Mesenchymal stem cell (in vitro differentiated cells and primary cell): ENCODE results near the gene PARP16.

ENCODE experiments used
- DNase-seq: peaks from one replicate; pipeline ENCODE4 v3.0.0-alpha.2; 2013
- H2AFZ ChIP-seq: one replicate; pipeline ENCODE4 v1.6.1; 2013; ENCODE audit warnings: low read depth, mild to moderate bottlenecking, control low read depth, inconsistent platforms, low read length, moderate library complexity
- H2AK5ac ChIP-seq: 2 replicates; pipeline ENCODE4 v1.6.1; 2013; ENCODE audit warnings: low read length, moderate library complexity, mild to moderate bottlenecking, inconsistent platforms; ENCODE audit not compliant: severe bottlenecking
- H2BK120ac ChIP-seq: one replicate; pipeline ENCODE4 v1.6.1; 2013; ENCODE audit warnings: low read depth, mild to moderate bottlenecking, inconsistent platforms, low read length, moderate library complexity
- H2BK12ac ChIP-seq, 2 experiments: one replicate each; pipeline ENCODE4 v1.6.1; 2013; ENCODE audit warnings: inconsistent platforms in 2 of 2, low read length in 2 of 2, mild to moderate bottlenecking in 2 of 2, moderate library complexity in 2 of 2, control low read depth in 1 of 2
- H2BK15ac ChIP-seq: one replicate; pipeline ENCODE4 v1.6.1; 2013; ENCODE audit warnings: mild to moderate bottlenecking, low read depth, inconsistent platforms; ENCODE audit not compliant: poor library complexity, severe bottlenecking
- H2BK5ac ChIP-seq: 2 replicates; pipeline ENCODE4 v1.6.1; 2013; ENCODE audit warnings: low read depth, mild to moderate bottlenecking, low read length, control low read depth, inconsistent platforms; ENCODE audit not compliant: poor library complexity, severe bottlenecking
- H3K14ac ChIP-seq, 2 experiments: one replicate each; pipeline ENCODE4 v1.6.1; 2013; ENCODE audit warnings: inconsistent platforms in 2 of 2, low read length in 2 of 2, control low read depth in 1 of 2, mild to moderate bottlenecking in 1 of 2, moderate library complexity in 1 of 2
- H3K18ac ChIP-seq, 2 experiments: one replicate each; pipeline ENCODE4 v1.6.1; 2013; ENCODE audit warnings: inconsistent platforms in 2 of 2, low read length in 2 of 2, control low read depth in 1 of 2, low read depth in 1 of 2, mild to moderate bottlenecking in 1 of 2
- H3K23ac ChIP-seq, 2 experiments: one replicate each; pipeline ENCODE4 v1.6.1; 2013; ENCODE audit warnings: inconsistent platforms in 2 of 2, low read length in 2 of 2, mild to moderate bottlenecking in 2 of 2, moderate library complexity in 2 of 2, control low read depth in 1 of 2
- H3K27ac ChIP-seq: 2 replicates; pipeline ENCODE4 v1.5.1; 2013; ENCODE audit warnings: mild to moderate bottlenecking, moderate library complexity, low read length, control low read depth, inconsistent platforms; ENCODE audit not compliant: poor library complexity, severe bottlenecking
- H3K27me3 ChIP-seq, 2 experiments: 2 replicates each; pipeline versions ENCODE4 v1.6.1 to v1.7.0; 2013; ENCODE audit warnings: low read length in 2 of 2, mild to moderate bottlenecking in 2 of 2, moderate library complexity in 2 of 2, control low read depth in 1 of 2, inconsistent platforms in 1 of 2; ENCODE audit not compliant: control insufficient read depth in 1 of 2, insufficient read depth in 1 of 2
- H3K36me3 ChIP-seq, 2 experiments: 2 replicates each; pipeline versions ENCODE4 v1.6.1 to v1.7.0; 2013; ENCODE audit warnings: low read length in 2 of 2, control low read depth in 1 of 2, inconsistent platforms in 1 of 2, low read depth in 1 of 2, mild to moderate bottlenecking in 1 of 2; ENCODE audit not compliant: insufficient read depth in 2 of 2, control insufficient read depth in 1 of 2
- H3K4ac ChIP-seq, 2 experiments: one replicate each; pipeline ENCODE4 v1.6.1; 2013; ENCODE audit warnings: inconsistent platforms in 2 of 2, low read length in 2 of 2, mild to moderate bottlenecking in 2 of 2, moderate library complexity in 2 of 2, control low read depth in 1 of 2, low read depth in 1 of 2
- H3K4me1 ChIP-seq: 2 replicates; pipeline ENCODE4 v1.6.1; 2013; ENCODE audit warnings: low read depth, low read length, control low read depth; ENCODE audit not compliant: control insufficient read depth, insufficient read depth
- H3K4me2 ChIP-seq: 2 replicates; pipeline ENCODE4 v1.6.1; 2013; ENCODE audit warnings: low read length, mild to moderate bottlenecking, inconsistent platforms; ENCODE audit not compliant: poor library complexity, severe bottlenecking
- H3K4me3 ChIP-seq, 2 experiments: 2 replicates each; pipeline versions ENCODE4 v1.5.1 to v1.7.0; 2013; ENCODE audit warnings: low read length in 2 of 2, mild to moderate bottlenecking in 2 of 2, control low read depth in 1 of 2, low read depth in 1 of 2; ENCODE audit not compliant: insufficient read depth in 1 of 2
- H3K79me1 ChIP-seq: replicated peaks from 2 replicates; pipeline ENCODE4 v1.6.1; 2013; ENCODE audit warnings: mild to moderate bottlenecking, control low read depth, low read length, inconsistent platforms; ENCODE audit not compliant: poor library complexity, severe bottlenecking
- H3K9ac ChIP-seq: 2 replicates; pipeline ENCODE4 v1.7.0; 2013; ENCODE audit warnings: mild to moderate bottlenecking, low read length, moderate library complexity
- H3K9me3 ChIP-seq: 2 replicates; pipeline ENCODE4 v1.7.0; 2013; ENCODE audit warnings: mild to moderate bottlenecking, low read length; ENCODE audit not compliant: control insufficient read depth
- H4K8ac ChIP-seq: one replicate; pipeline ENCODE4 v1.6.1; 2013; ENCODE audit warnings: inconsistent platforms, mild to moderate bottlenecking, low read length, moderate library complexity
- H4K91ac ChIP-seq: one replicate; pipeline ENCODE4 v1.6.1; 2013; ENCODE audit warnings: mild to moderate bottlenecking, low read length, inconsistent platforms
- WGBS: methylation state at CpG from one replicate; pipeline ENCODE4 v1.1.7; 2013; ENCODE audit warnings: mixed read lengths; 5-methylcytosine and 5-hydroxymethylcytosine counted together

The PARP16 gene

DNA sequence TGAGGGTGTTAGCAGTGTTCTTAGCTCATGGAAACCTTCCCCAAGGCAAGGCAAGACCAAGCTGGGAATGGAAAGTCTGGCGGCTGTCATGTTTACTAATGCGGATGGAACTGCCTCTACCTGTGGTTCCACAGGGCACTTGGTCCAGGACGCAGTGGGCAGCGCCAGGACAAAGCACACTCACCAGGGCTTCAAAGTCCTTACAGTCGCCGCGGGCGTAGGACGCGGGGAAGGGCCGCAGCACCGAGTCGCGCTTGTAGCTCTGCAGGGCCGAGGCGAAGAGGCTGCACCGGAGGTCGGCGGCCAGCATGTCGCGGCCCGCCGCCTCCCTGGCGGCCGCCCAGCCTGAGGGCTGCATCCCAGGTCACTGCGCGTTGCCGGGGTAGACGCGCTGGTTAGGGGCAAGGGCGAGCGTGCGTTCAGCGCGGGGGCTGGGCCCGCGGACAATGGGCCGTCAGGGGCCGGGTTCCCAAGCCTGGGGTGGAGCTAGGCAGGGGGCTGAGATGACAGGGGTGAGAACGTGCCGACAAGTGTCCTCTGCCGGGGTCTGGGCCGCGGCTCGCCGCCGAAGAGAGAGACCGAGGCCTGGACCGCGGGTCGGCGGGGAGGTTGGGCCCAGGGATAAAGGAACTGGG is 497 bp downstream of the PARP16 start:
- peak overlapping the region in 1 of 2 experiments; percentile 94 for H3K14ac ChIP-seq
- no peaks in the 10 kb centered on the region for H3K36me3 ChIP-seq
- peaks cover 19% of the 10 kb centered on the region for H3K79me1 ChIP-seq
- under 1% methylated on average over 51 of the region's 52 CpGs for WGBS
- no peak overlapping the region for H3K27ac ChIP-seq
- peak overlapping the region; percentile 12 for H2BK120ac ChIP-seq
- H3K18ac ChIP-seq, result peak overlapping the region; percentile 80 to 86
- peak overlapping the region; percentile 39 to 85 for H3K4ac ChIP-seq
- peak overlapping the region; percentile 69 to 81 for H3K4me3 ChIP-seq
- H3K23ac ChIP-seq, result peak overlapping the region in 1 of 2 experiments; percentile 46
- no peaks in the 10 kb centered on the region for H3K9me3 ChIP-seq
- H2AFZ ChIP-seq, result peak overlapping the region; percentile 95
- H2BK12ac ChIP-seq, result peak overlapping the region in 1 of 2 experiments; percentile 90
- peaks cover 8% of the 10 kb centered on the region for H3K4me1 ChIP-seq
- H3K9ac ChIP-seq, result peak overlapping the region; percentile 79
- H3K4me2 ChIP-seq, result peak overlapping the region; percentile 90
- no peak overlapping the region for H2BK15ac ChIP-seq
- peak; percentile 44 for DNase-seq
- no peak overlapping the region for H2AK5ac ChIP-seq
- H4K8ac ChIP-seq, result peak overlapping the region; percentile 82
- no peaks in the 10 kb centered on the region for H3K27me3 ChIP-seq
- H4K91ac ChIP-seq, result peak overlapping the region; percentile 19
- H2BK5ac ChIP-seq, result no peak overlapping the region

DNA sequence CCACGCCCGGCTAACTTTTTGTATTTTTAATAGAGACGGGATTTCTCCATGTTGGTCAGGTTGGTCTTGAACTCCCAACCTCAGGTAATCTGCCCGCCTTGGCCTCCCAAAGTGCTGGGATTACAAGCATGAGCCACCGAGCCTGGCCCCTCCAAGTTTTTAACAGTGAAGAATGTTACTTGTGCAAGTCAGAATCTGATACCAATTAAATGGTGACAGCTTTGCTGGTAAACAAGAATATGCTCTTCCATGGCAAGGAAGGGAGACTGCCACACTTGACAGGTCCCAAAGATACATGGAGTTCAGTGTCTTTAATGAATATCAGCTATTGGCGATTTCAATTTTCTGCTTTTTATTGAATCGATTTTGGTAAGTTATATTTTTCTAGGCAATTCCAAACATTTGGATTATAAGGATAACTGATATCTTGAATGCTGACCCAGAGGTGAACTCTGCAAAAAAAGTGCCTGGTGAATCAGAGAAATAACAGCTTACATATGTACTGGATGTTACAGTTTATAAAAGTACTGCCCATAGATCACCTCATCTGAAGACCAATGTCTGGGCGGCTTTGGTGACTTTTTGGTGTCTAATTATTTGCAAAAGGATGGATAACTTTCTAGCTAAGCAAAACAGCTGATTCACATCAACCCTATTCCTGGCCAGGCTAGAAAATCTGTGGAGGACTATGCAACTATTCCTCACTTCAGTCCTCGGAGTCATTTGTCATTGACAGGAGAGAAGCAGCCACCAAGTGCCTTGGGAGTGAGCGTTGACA is 1.2 kb downstream of the PARP16 start:
- H2AK5ac ChIP-seq, result no peak overlapping the region
- peak overlapping the region in 1 of 2 experiments; percentile 86 for H3K18ac ChIP-seq
- peak overlapping the region; percentile 69 to 81 for H3K4me3 ChIP-seq
- peaks cover 8% of the 10 kb centered on the region for H3K4me1 ChIP-seq
- no peak overlapping the region for H3K4ac ChIP-seq
- no peak overlapping the region for H2BK120ac ChIP-seq
- no peak overlapping the region for H2BK5ac ChIP-seq
- peak overlapping the region in 1 of 2 experiments; percentile 3 for H3K23ac ChIP-seq
- DNase-seq, result no peak
- H2BK12ac ChIP-seq, result peak overlapping the region in 1 of 2 experiments; percentile 21
- no peak overlapping the region for H3K27ac ChIP-seq
- peak overlapping the region; percentile 79 for H3K9ac ChIP-seq
- peaks cover 26% of the 10 kb centered on the region for H3K79me1 ChIP-seq
- H4K8ac ChIP-seq, result peak overlapping the region; percentile 58
- H3K9me3 ChIP-seq, result no peaks in the 10 kb centered on the region
- peak overlapping the region; percentile 95 for H2AFZ ChIP-seq
- no peaks in the 10 kb centered on the region for H3K27me3 ChIP-seq
- 82% methylated on average over 9 of the region's 10 CpGs for WGBS
- peaks cover 0 to 4% of the 10 kb centered on the region in 2 experiments for H3K36me3 ChIP-seq
- no peak overlapping the region for H3K14ac ChIP-seq
- no peak overlapping the region for H4K91ac ChIP-seq
- no peak overlapping the region for H2BK15ac ChIP-seq
- peak overlapping the region; percentile 90 for H3K4me2 ChIP-seq

DNA sequence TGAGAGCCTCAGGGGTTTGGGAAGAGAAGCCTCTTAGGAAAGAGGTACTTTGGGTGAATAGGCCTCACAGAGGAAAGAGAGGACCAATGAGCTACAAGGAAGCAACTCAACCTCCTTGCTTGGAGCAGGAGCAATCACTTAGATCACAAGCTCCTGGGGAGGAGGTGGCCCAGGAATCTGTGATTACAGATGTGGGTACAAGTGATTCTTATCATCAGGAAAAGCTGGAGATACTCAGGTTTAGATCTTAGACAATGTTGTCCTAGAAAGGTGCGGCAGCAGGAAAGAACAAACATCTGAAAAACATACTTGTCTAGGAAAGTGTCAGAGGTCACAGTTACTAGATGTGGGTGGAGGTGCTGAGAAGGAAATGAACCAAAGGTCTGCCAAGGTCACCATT is 8.2 kb downstream of the PARP16 start:
- Histone ChIP-seq H3K14ac (no peak overlapping the region), H4K8ac (no peak overlapping the region), H2BK5ac (no peak overlapping the region), H4K91ac (no peak overlapping the region), H2BK120ac (no peak overlapping the region), H3K4me1 (peaks cover 3% of the 10 kb centered on the region), H3K23ac (no peak overlapping the region), H3K27me3 (no peaks in the 10 kb centered on the region), H3K79me1 (peaks cover 39% of the 10 kb centered on the region), H3K27ac (no peak overlapping the region), H2BK15ac (no peak overlapping the region), H2AK5ac (no peak overlapping the region), H3K18ac (no peak overlapping the region), H3K4me3 (no peak overlapping the region), H3K36me3 (peaks cover 0 to 4% of the 10 kb centered on the region in 2 experiments), H3K9ac (no peak overlapping the region), H2BK12ac (no peak overlapping the region), H3K9me3 (no peaks in the 10 kb centered on the region), H3K4ac (no peak overlapping the region), H2AFZ (no peak overlapping the region), H3K4me2 (no peak overlapping the region)
- whole genome bisulfite sequencing, result 100% methylated on average over 1 of the region's 1 CpG
- no peak for DNase-seq

DNA sequence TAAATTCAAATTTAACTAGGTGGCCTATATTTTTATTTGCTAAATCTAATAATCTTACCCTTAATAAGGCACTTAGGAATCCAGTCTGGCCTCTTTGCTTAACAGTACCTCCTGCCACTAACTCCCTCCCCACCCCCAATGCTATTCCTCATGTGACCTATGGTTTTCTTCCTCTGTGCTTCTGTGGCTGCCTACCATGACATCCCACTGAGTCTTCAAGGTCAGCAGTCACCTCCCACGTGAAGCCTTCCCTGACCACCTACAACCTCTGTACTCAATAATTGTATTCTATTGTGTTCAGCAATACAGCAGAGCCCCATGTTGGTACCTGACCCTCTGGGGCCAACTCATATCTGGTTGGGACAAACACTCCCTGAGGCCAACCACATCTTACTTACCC is 9.7 kb downstream of the PARP16 start:
- no peak overlapping the region for H2BK12ac ChIP-seq
- peaks cover 35% of the 10 kb centered on the region for H3K79me1 ChIP-seq
- no peak overlapping the region for H3K18ac ChIP-seq
- H3K4ac ChIP-seq, result no peak overlapping the region
- H3K36me3 ChIP-seq, result peaks cover 0 to 4% of the 10 kb centered on the region in 2 experiments
- no peak for DNase-seq
- 84% methylated on average over 1 of the region's 1 CpG for WGBS
- H3K27ac ChIP-seq, result no peak overlapping the region
- no peak overlapping the region for H2AFZ ChIP-seq
- H3K4me1 ChIP-seq, result peaks cover 3% of the 10 kb centered on the region
- no peaks in the 10 kb centered on the region for H3K9me3 ChIP-seq
- H2BK120ac ChIP-seq, result no peak overlapping the region
- no peak overlapping the region for H2BK5ac ChIP-seq
- H4K8ac ChIP-seq, result no peak overlapping the region
- H3K4me3 ChIP-seq, result no peak overlapping the region
- no peak overlapping the region for H3K9ac ChIP-seq
- no peak overlapping the region for H3K14ac ChIP-seq
- H3K27me3 ChIP-seq, result no peaks in the 10 kb centered on the region
- H2BK15ac ChIP-seq, result no peak overlapping the region
- H3K23ac ChIP-seq, result no peak overlapping the region
- no peak overlapping the region for H4K91ac ChIP-seq
- H3K4me2 ChIP-seq, result no peak overlapping the region
- no peak overlapping the region for H2AK5ac ChIP-seq
